Measurements from ENCODE around the gene OAS1.

The OAS1 gene

DNA sequence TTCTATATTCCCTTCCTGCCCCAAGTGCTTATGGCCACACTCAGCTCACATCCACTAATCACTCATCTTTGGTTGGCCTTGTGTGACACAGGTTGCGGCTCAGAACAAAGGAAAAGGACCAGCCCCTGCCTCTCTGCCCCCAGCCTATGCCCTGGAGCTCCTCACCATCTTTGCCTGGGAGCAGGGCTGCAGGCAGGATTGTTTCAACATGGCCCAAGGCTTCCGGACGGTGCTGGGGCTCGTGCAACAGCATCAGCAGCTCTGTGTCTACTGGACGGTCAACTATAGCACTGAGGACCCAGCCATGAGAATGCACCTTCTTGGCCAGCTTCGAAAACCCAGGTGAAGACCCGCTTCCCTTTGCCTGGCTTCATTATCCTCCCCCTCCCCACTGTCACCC, 55.8 kb downstream of the OAS1 start:
- no peak for DNase-seq (ENCODE audit: low read depth)
- H3K4me3 ChIP-seq (ENCODE audit: low read depth, low read length) = no peak overlapping the region
- TF ChIP-seq, protein P1, sequence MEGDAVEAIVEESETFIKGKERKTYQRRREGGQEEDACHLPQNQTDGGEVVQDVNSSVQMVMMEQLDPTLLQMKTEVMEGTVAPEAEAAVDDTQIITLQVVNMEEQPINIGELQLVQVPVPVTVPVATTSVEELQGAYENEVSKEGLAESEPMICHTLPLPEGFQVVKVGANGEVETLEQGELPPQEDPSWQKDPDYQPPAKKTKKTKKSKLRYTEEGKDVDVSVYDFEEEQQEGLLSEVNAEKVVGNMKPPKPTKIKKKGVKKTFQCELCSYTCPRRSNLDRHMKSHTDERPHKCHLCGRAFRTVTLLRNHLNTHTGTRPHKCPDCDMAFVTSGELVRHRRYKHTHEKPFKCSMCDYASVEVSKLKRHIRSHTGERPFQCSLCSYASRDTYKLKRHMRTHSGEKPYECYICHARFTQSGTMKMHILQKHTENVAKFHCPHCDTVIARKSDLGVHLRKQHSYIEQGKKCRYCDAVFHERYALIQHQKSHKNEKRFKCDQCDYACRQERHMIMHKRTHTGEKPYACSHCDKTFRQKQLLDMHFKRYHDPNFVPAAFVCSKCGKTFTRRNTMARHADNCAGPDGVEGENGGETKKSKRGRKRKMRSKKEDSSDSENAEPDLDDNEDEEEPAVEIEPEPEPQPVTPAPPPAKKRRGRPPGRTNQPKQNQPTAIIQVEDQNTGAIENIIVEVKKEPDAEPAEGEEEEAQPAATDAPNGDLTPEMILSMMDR (IDR thresholded peaks at IDR 0.05; ENCODE audit: control insufficient read depth, extremely low read depth, insufficient read depth) = no peak

GRCh38 chr12:112963227-112963861, 56.6 kb downstream of the OAS1 start:
- TF ChIP-seq, protein P1 (IDR thresholded peaks at IDR 0.05; ENCODE audit: control insufficient read depth, extremely low read depth, insufficient read depth) = no peak
- H3K4me3 ChIP-seq (ENCODE audit: low read depth, low read length) = no peak overlapping the region
- no peak for DNase-seq (ENCODE audit: low read depth)

DNA sequence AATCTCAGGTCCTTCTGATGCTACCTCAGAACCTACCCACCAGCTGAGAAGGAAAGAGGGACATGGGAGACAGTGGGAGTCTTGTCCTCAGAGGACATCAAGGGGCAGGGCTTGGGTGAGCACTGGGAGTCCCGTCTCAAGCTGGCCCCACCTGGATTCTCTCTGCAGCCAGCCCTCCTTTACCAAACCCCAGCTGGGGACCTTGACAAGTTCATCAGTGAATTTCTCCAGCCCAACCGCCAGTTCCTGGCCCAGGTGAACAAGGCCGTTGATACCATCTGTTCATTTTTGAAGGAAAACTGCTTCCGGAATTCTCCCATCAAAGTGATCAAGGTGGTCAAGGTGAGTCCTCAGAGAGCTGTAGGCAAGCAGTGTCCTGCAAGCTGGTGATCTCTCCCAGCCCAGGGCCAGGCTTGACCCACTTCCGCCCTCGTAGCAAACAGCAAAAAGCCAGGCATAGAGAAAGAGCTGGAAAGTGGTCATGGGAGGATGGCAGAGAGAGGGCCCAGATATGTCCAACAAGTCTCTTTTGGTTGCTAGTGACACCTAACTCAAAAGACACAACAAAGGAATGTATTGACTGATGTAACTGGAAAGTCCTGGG, 57.4 kb downstream of the OAS1 start:
- TF ChIP-seq, protein P1 (IDR thresholded peaks at IDR 0.05; ENCODE audit: control insufficient read depth, extremely low read depth, insufficient read depth) = no peak
- DNase-seq (ENCODE audit: low read depth) = no peak
- no peak overlapping the region for H3K4me3 ChIP-seq (ENCODE audit: low read depth, low read length)

DNA sequence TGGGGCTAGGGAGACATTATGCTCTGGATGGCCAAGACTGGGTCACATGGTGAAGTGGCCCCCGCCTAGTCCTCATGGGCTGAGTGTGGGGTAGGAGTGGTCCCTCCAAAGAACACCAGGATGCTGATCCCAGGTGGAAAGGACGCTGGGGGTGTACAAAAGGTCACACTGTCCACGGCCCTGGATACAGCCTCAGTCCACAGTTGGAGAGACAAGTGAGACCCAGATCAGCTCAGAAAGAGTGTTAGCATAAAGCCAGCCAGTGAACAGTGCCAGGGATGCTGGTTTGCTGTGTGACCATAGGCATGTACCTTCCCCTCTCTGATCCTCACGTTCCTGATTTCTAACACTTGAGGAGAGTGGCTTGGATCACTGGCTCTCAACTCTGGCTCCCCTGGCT, 58.2 kb downstream of the OAS1 start:
- TF ChIP-seq, protein P1 (IDR thresholded peaks at IDR 0.05; ENCODE audit: control insufficient read depth, extremely low read depth, insufficient read depth) = no peak
- DNase-seq (ENCODE audit: low read depth) = no peak
- no peak overlapping the region for H3K4me3 ChIP-seq (ENCODE audit: low read depth, low read length)

- TF ChIP-seq, protein P1 (IDR thresholded peaks at IDR 0.05; ENCODE audit: control insufficient read depth, extremely low read depth, insufficient read depth) = no peak
- no peak overlapping the region for H3K4me3 ChIP-seq (ENCODE audit: low read depth, low read length)
- DNase-seq (ENCODE audit: low read depth) = no peak
Observed at GRCh38 chr12:112965643-112966042, 58.9 kb downstream of the OAS1 start.

- DNase-seq (ENCODE audit: low read depth) = no peak
- TF ChIP-seq, protein P1 (IDR thresholded peaks at IDR 0.05; ENCODE audit: control insufficient read depth, extremely low read depth, insufficient read depth) = no peak
- no peak overlapping the region for H3K4me3 ChIP-seq (ENCODE audit: low read depth, low read length)
Observed at GRCh38 chr12:112967306-112967705, 60.5 kb downstream of the OAS1 start.

DNA sequence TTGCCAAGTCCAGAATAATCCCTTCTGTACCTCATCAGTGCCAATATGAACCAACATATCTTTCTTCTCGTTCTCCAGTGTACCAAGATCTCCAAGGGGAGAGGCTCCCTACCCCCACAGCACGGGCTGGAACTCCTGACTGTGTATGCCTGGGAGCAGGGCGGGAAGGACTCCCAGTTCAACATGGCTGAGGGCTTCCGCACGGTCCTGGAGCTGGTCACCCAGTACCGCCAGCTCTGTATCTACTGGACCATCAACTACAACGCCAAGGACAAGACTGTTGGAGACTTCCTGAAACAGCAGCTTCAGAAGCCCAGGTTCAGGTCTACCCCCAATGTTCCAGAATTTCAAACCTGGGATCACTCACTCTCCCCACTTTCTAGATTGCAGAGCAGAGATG, 61.1 kb downstream of the OAS1 start:
- no peak for DNase-seq (ENCODE audit: low read depth)
- TF ChIP-seq, protein P1 (IDR thresholded peaks at IDR 0.05; ENCODE audit: control insufficient read depth, extremely low read depth, insufficient read depth) = no peak
- H3K4me3 ChIP-seq (ENCODE audit: low read depth, low read length) = no peak overlapping the region

Measured in LNCaP clone FGC (cell line).